Fibroblast of gingiva (primary cell): Measurements from ENCODE around the gene TUB.
A peak's percentile ranks its signal among the peaks of the same experiment; 100 is the strongest.

Experiments
- DNase-seq: peaks from one replicate; pipeline ENCODE4 v3.0.0-alpha.2; 2011; ENCODE audit warnings: low read depth

The TUB gene

GRCh38 chr11:8068605-8069221 is 12.3 kb upstream of the TUB start:
- peak; percentile 49 for DNase-seq

GRCh38 chr11:8069771-8070170 is 11.2 kb upstream of the TUB start:
- DNase-seq = no peak

- peak; percentile 32 for DNase-seq
These were observed 10.4 kb upstream of the TUB start for GRCh38 chr11:8070417-8071115.

- DNase-seq = no peak
These were observed 9.1 kb upstream of the TUB start for GRCh38 chr11:8071616-8072581.

- DNase-seq = no peak
These were observed 5.8 kb upstream of the TUB start for GRCh38 chr11:8075119-8075726.

GRCh38 chr11:8079111-8079675 is 1.8 kb upstream of the TUB start:
- no peak for DNase-seq

- DNase-seq = no peak
These were observed 841 bp upstream of the TUB start for GRCh38 chr11:8080069-8080670.

- DNase-seq = no peak
These were observed 710 bp downstream of the TUB start for GRCh38 chr11:8081591-8082250.

- DNase-seq = peak; percentile 11
These were observed 1.5 kb downstream of the TUB start for GRCh38 chr11:8082391-8083087.

GRCh38 chr11:8083088-8083395 is 2.0 kb downstream of the TUB start:
- no peak for DNase-seq

- no peak for DNase-seq
These were observed 2.9 kb downstream of the TUB start for GRCh38 chr11:8083871-8084281.

GRCh38 chr11:8084352-8084751 is 3.3 kb downstream of the TUB start:
- DNase-seq = no peak

- no peak for DNase-seq
These were observed 4.1 kb downstream of the TUB start for GRCh38 chr11:8085011-8085645.

- DNase-seq = no peak
These were observed 5.0 kb downstream of the TUB start for GRCh38 chr11:8086001-8086479.

GRCh38 chr11:8086571-8086970 is 5.6 kb downstream of the TUB start:
- no peak for DNase-seq

GRCh38 chr11:8087185-8087584 is 6.2 kb downstream of the TUB start:
- no peak for DNase-seq

GRCh38 chr11:8087756-8088155 is 6.7 kb downstream of the TUB start:
- DNase-seq = no peak

- DNase-seq = no peak
These were observed 8.9 kb downstream of the TUB start for GRCh38 chr11:8089791-8090510.

GRCh38 chr11:8090756-8091155 is 9.7 kb downstream of the TUB start:
- no peak for DNase-seq
